GM12878 (cell line): ENCODE measurements around the gene TACC2. TPM values are rescaled to one million over a fixed set of nuclear protein-coding genes. Genes with fewer than 3 reads are reported as not detected.

Experiments used
- ATAC-seq: fragments of 200-7000 bp; cut with Tn5 transposase; 3 replicates; pipeline ENCODE4 v1.9.1; 2020; ENCODE audit warnings: mild to moderate bottlenecking, moderate library complexity
- BruUV-seq: library from RNA; stranded (reverse); fragments of 400-500 nt; replicated peaks from 2 replicates; lab custom pipeline; 2021; lab: Mats Ljungman, UMichigan
- CTCF ChIA-PET: fragments of 300-600 bp; sonication (Branson Sonifier 250); formaldehyde crosslinking; extraction: SDS; loops from one replicate; lab custom pipeline; 2021; ENCODE audit warnings: inconsistent platforms; lab: Yijun Ruan, JAX
- POLR2A ChIA-PET: fragments of 350-600 bp; formaldehyde crosslinking; extraction: SDS; loops from one replicate; lab custom pipeline; 2021; ENCODE audit warnings: inconsistent platforms; lab: Charles Lee
- RAD21 ChIA-PET: fragments of 300-600 bp; sonication (Branson Sonifier 250); formaldehyde crosslinking; loops from one replicate; lab custom pipeline; 2023; ENCODE audit warnings: antibody characterized with exemption; ENCODE audit not compliant: unreplicated experiment; lab: Charles Lee
- SMC1A ChIA-PET: fragments of 300-600 bp; sonication (Branson Sonifier 250); formaldehyde crosslinking; loops from one replicate; lab custom pipeline; 2023; ENCODE audit not compliant: unreplicated experiment, uncharacterized antibody; lab: Charles Lee
- DNase-seq: peaks from one replicate; pipeline ENCODE4 v3.0.0-alpha.2; 2011; ENCODE audit warnings: low read depth, low spot score
- FAIRE-seq: peaks from 3 replicates; lab custom pipeline; 2011; peaks lifted over from hg19 to GRCh38; lab: Jason Lieb, UNC
- H2AFZ ChIP-seq: 2 replicates; pipeline ENCODE4 v1.6.0; 2011; ENCODE audit warnings: low read depth, low read length, control low read depth; ENCODE audit not compliant: control insufficient read depth
- H3K27ac ChIP-seq: 2 replicates; pipeline ENCODE4 v1.5.1; 2011; ENCODE audit warnings: control low read depth; ENCODE audit not compliant: control insufficient read depth, insufficient read depth
- H3K27me3 ChIP-seq, 2 experiments: replicated peaks in 1 of 2; 2 replicates each; pipeline versions ENCODE4 v1.6.0 to v1.6.1; 2011; ENCODE audit warnings: low read length in 1 of 2; ENCODE audit not compliant: control insufficient read depth in 2 of 2, insufficient read depth in 2 of 2
- H3K36me3 ChIP-seq, 2 experiments: 2 replicates each; pipeline ENCODE4 v1.5.1; 2011; ENCODE audit warnings: low read length in 1 of 2; ENCODE audit not compliant: control insufficient read depth in 2 of 2, insufficient read depth in 2 of 2
- H3K4me1 ChIP-seq: 2 replicates; pipeline ENCODE4 v1.6.1; 2011; ENCODE audit warnings: mild to moderate bottlenecking, low read length, moderate library complexity, mixed read lengths; ENCODE audit not compliant: control insufficient read depth, insufficient read depth
- H3K4me2 ChIP-seq: 2 replicates; pipeline ENCODE4 v1.6.0; 2011; ENCODE audit warnings: control low read depth; ENCODE audit not compliant: control insufficient read depth, insufficient read depth
- H3K4me3 ChIP-seq: fragments of 200-600 bp; sonication (generic); 2 replicates; pipeline ENCODE4 v1.5.1; 2016
- H3K79me2 ChIP-seq: 2 replicates; pipeline ENCODE4 v1.6.0; 2011; ENCODE audit warnings: low read length; ENCODE audit not compliant: control insufficient read depth, insufficient read depth
- H3K9ac ChIP-seq: 2 replicates; pipeline ENCODE4 v1.8.0; 2011; ENCODE audit warnings: low read length, control low read depth, mixed read lengths; ENCODE audit not compliant: control insufficient read depth, insufficient read depth
- H3K9me3 ChIP-seq: replicated peaks from 3 replicates; pipeline ENCODE4 v1.5.1; 2011; ENCODE audit warnings: mild to moderate bottlenecking, low read length; ENCODE audit not compliant: control insufficient read depth, insufficient read depth
- H4K20me1 ChIP-seq: 2 replicates; pipeline ENCODE4 v1.6.0; 2011; ENCODE audit not compliant: control insufficient read depth, insufficient read depth
- CBX5 ChIP-seq: sonication (generic); IDR thresholded peaks from 2 replicates; pipeline ENCODE4 v1.6.1; 2016; ENCODE audit warnings: low read depth, moderate library complexity, mild to moderate bottlenecking, inconsistent platforms
- CREB1 ChIP-seq: IDR thresholded peaks from 2 replicates; pipeline ENCODE4 v1.6.1; 2012; ENCODE audit warnings: low read depth, mild to moderate bottlenecking, inconsistent platforms
- EP300 ChIP-seq, 2 experiments: fragments of 150-350 bp in 1 of 2; IDR thresholded peaks; 2 replicates each; pipeline ENCODE4 v1.6.1; 2011 to 2012; ENCODE audit warnings: low read depth in 2 of 2, low read length in 2 of 2, borderline replicate concordance in 1 of 2, improper control_type of control experiment in 1 of 2, inconsistent platforms in 1 of 2; ENCODE audit not compliant: control insufficient read depth in 1 of 2
- FOXM1 ChIP-seq: IDR thresholded peaks from 2 replicates; pipeline ENCODE4 v1.6.1; 2012; ENCODE audit warnings: low read depth, mild to moderate bottlenecking, inconsistent platforms, low read length, moderate library complexity
- KAT2A ChIP-seq: conservative IDR thresholded peaks from 2 replicates; pipeline ENCODE4 v1.6.1; 2011; ENCODE audit warnings: low read depth, low read length; ENCODE audit not compliant: control insufficient read depth
- NFXL1 ChIP-seq: fragments of 450-650 bp; IDR thresholded peaks from 2 replicates; pipeline ENCODE4 v1.6.1; 2017; ENCODE audit warnings: antibody characterized with exemption, mild to moderate bottlenecking, borderline replicate concordance
- NR2F1 ChIP-seq: fragments of 450-650 bp; conservative IDR thresholded peaks from 2 replicates; pipeline ENCODE4 v1.6.1; 2017; ENCODE audit warnings: mild to moderate bottlenecking
- TAF1 ChIP-seq: IDR thresholded peaks from 2 replicates; pipeline ENCODE4 v1.6.1; 2011; ENCODE audit warnings: mild to moderate bottlenecking, low read depth, low read length, borderline replicate concordance
- YY1 ChIP-seq: IDR thresholded peaks from 2 replicates; pipeline ENCODE4 v1.6.1; 2011; ENCODE audit warnings: low read depth, mild to moderate bottlenecking, low read length
- WGBS: methylation state at CpG from one replicate; pipeline ENCODE4 v1.1.6; 2016; ENCODE audit warnings: low lambda C conversion rate; ENCODE audit not compliant: insufficient replicate concordance, insufficient coverage; ENCODE audit errors: missing lambda C conversion rate; 5-methylcytosine and 5-hydroxymethylcytosine counted together
- in situ Hi-C: fragments of 300-500 bp; cut with MboI; formaldehyde crosslinking; loops from 9 replicates; pipeline ENCODE4 v1.14.3; 2018; ENCODE audit warnings: mixed read lengths
- intact Hi-C: fragments of 100-400 bp; cut with micrococcal nuclease; formaldehyde crosslinking; loops from one replicate; pipeline ENCODE4 v1.14.2; 2022; ENCODE audit not compliant: unreplicated experiment
- polyA plus RNA-seq, 11 experiments: library from polyadenylated mRNA; depleted of rRNA in 4 of 11; unstranded in 6 of 11; stranded (reverse) in 5 of 11; fragments of >200 nt; fragmentation: Nextera tagmentation in 4 of 11; fragmentation: Illumina TruSeq in 1 of 11; extraction: Ambion mirVana in 4 of 11; extraction: Trizol in 1 of 11; gene quantifications; 1 replicate in 1 of 11; 2 replicates in 10 of 11; pipeline versions ENCODE4 v1.2.1 to v1.2.3, GENCODE V29; 2011 to 2016; ENCODE audit warnings: inconsistent platforms in 2 of 11, missing spikeins in 2 of 11, low read depth in 1 of 11
- total RNA-seq, 4 experiments: library from RNA; depleted of rRNA in 3 of 4; stranded (reverse); fragments of >200 nt in 3 of 4; fragmentation: Illumina TruSeq in 1 of 4; extraction: Trizol in 1 of 4; gene quantifications; 2 replicates each; pipeline versions ENCODE4 v1.2.1 to v1.2.3, GENCODE V29; 2013 to 2021
- TF ChIP-seq, protein P1 (sequence below): IDR thresholded peaks from 2 replicates; pipeline ENCODE4 v1.6.1; 2011; ENCODE audit warnings: mild to moderate bottlenecking, low read depth, low read length, moderate library complexity; ENCODE audit not compliant: insufficient replicate concordance
- TF ChIP-seq, protein P2 (sequence below): fragments of 450-650 bp; formaldehyde crosslinking; IDR thresholded peaks from 2 replicates; pipeline ENCODE4 v1.5.0; 2022; ENCODE audit warnings: mild to moderate bottlenecking, missing genetic modification characterization
- TF ChIP-seq, protein P3 (sequence below): IDR thresholded peaks from 2 replicates; pipeline ENCODE4 v1.6.1; 2012; ENCODE audit warnings: low read depth, low read length, improper control_type of control experiment
- TF ChIP-seq, protein P4 (sequence below): fragments of 450-650 bp; formaldehyde crosslinking; IDR thresholded peaks from 2 replicates; pipeline ENCODE4 v1.4.0; 2020; ENCODE audit warnings: mild to moderate bottlenecking, moderate library complexity

TACC2 gene
- total and polyA plus RNA-seq, 10 of the 15 experiments (the other 5 are each of a cell fraction or from before 2014, with no cell fraction given), result 0.07 to 0.64 (median 0.13) TPM; not detected in 5

DNA sequence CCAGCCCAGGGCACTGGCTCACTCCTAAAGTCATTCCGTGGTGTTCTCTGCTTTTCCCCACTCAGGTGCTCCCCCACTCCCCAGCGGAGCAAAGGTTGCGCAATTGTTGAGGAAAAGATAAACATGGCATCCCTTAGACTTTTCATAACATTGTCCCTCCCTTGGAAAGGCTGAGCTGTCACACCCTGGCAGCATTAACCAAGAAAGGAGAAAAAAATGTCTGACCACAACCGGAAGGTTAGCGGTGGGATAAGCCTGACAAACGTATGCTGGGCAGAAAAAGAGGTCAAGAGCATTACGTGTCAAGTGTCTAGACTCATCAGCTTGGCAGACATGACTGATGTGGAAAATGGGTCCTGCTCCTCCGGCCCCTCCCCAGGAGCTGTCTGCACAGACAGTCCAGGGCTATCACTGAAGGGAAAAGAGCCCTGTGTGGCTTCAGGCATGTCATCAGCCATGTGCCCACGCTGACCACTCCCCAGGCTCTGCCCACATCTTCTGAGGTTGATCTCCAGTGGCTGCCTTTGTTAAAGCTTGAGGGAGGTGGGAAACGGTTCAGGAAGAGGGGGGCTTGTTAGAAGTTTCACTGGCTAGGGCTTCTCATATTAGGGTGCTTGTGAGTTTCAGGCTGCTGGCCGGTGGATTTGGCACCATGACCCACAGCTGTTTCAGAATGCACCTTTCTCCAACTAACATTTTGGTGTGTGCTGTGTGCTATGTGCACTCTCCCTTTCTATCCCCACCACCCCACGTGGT, 312.3 kb downstream of the TACC2 start:
- Histone ChIP-seq H3K9ac (no peak overlapping the region), H2AFZ (no peak overlapping the region), H3K9me3 (peaks cover 6% of the 10 kb centered on the region; the same call in 1 of the 3 replicates), H3K4me1 (peaks cover 5% of the 10 kb centered on the region), H3K4me2 (no peak overlapping the region), H4K20me1 (no peaks in the 10 kb centered on the region), H3K79me2 (no peaks in the 10 kb centered on the region), H3K27ac (no peak overlapping the region), H3K27me3 (no peaks in the 10 kb centered on the region), H3K4me3 (no peak overlapping the region), H3K36me3 (no peaks in the 10 kb centered on the region)
- 20% methylated on average over 12 of the region's 12 CpGs for WGBS
- POLR2A ChIA-PET, result no interaction called here
- no peak for ATAC-seq
- BruUV-seq, result no TSS peak
- SMC1A ChIA-PET, result interaction anchor here (3.9 kb wide), 1 partner anchor 133 kb away, joined by 21 read pairs; no protein-coding TSS in a partner anchor
- RAD21 ChIA-PET, result interaction anchor here (2.1 kb wide), 1 partner anchor 134 kb away, joined by 14 read pairs; no protein-coding TSS in a partner anchor
- intact Hi-C loops (no loop called here), in situ Hi-C loops (no loop called here)
- CTCF ChIA-PET, result interaction anchor here (1.6 to 3.2 kb wide), 2 partner anchors 133 to 139 kb away, joined by 6 to 26 read pairs; no protein-coding TSS in a partner anchor
- no peak for DNase-seq
- FAIRE-seq, result no peak
- TF ChIP-seq, protein P1, sequence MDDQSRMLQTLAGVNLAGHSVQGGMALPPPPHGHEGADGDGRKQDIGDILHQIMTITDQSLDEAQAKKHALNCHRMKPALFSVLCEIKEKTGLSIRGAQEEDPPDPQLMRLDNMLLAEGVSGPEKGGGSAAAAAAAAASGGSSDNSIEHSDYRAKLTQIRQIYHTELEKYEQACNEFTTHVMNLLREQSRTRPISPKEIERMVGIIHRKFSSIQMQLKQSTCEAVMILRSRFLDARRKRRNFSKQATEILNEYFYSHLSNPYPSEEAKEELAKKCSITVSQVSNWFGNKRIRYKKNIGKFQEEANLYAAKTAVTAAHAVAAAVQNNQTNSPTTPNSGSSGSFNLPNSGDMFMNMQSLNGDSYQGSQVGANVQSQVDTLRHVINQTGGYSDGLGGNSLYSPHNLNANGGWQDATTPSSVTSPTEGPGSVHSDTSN, result no peak
- TF ChIP-seq CREB1 (no peak), YY1 (no peak), KAT2A (no peak), FOXM1 (no peak), NFXL1 (no peak), EP300 (IDR thresholded peaks at IDR 0.05; ENCODE audit: borderline replicate concordance in 1 of 2, control insufficient read depth in 1 of 2, low read depth in 2 of 2, low read length in 2 of 2) (no peak), NR2F1 (no peak), CBX5 (no peak), TAF1 (no peak)
- TF ChIP-seq, protein P2, sequence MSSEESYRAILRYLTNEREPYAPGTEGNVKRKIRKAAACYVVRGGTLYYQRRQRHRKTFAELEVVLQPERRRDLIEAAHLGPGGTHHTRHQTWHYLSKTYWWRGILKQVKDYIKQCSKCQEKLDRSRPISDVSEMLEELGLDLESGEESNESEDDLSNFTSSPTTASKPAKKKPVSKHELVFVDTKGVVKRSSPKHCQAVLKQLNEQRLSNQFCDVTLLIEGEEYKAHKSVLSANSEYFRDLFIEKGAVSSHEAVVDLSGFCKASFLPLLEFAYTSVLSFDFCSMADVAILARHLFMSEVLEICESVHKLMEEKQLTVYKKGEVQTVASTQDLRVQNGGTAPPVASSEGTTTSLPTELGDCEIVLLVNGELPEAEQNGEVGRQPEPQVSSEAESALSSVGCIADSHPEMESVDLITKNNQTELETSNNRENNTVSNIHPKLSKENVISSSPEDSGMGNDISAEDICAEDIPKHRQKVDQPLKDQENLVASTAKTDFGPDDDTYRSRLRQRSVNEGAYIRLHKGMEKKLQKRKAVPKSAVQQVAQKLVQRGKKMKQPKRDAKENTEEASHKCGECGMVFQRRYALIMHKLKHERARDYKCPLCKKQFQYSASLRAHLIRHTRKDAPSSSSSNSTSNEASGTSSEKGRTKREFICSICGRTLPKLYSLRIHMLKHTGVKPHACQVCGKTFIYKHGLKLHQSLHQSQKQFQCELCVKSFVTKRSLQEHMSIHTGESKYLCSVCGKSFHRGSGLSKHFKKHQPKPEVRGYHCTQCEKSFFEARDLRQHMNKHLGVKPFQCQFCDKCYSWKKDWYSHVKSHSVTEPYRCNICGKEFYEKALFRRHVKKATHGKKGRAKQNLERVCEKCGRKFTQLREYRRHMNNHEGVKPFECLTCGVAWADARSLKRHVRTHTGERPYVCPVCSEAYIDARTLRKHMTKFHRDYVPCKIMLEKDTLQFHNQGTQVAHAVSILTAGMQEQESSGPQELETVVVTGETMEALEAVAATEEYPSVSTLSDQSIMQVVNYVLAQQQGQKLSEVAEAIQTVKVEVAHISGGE (CRISPR knock-in tag), result no peak
- TF ChIP-seq, protein P3, sequence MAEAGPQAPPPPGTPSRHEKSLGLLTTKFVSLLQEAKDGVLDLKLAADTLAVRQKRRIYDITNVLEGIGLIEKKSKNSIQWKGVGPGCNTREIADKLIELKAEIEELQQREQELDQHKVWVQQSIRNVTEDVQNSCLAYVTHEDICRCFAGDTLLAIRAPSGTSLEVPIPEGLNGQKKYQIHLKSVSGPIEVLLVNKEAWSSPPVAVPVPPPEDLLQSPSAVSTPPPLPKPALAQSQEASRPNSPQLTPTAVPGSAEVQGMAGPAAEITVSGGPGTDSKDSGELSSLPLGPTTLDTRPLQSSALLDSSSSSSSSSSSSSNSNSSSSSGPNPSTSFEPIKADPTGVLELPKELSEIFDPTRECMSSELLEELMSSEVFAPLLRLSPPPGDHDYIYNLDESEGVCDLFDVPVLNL, result no peak
- TF ChIP-seq, protein P4, sequence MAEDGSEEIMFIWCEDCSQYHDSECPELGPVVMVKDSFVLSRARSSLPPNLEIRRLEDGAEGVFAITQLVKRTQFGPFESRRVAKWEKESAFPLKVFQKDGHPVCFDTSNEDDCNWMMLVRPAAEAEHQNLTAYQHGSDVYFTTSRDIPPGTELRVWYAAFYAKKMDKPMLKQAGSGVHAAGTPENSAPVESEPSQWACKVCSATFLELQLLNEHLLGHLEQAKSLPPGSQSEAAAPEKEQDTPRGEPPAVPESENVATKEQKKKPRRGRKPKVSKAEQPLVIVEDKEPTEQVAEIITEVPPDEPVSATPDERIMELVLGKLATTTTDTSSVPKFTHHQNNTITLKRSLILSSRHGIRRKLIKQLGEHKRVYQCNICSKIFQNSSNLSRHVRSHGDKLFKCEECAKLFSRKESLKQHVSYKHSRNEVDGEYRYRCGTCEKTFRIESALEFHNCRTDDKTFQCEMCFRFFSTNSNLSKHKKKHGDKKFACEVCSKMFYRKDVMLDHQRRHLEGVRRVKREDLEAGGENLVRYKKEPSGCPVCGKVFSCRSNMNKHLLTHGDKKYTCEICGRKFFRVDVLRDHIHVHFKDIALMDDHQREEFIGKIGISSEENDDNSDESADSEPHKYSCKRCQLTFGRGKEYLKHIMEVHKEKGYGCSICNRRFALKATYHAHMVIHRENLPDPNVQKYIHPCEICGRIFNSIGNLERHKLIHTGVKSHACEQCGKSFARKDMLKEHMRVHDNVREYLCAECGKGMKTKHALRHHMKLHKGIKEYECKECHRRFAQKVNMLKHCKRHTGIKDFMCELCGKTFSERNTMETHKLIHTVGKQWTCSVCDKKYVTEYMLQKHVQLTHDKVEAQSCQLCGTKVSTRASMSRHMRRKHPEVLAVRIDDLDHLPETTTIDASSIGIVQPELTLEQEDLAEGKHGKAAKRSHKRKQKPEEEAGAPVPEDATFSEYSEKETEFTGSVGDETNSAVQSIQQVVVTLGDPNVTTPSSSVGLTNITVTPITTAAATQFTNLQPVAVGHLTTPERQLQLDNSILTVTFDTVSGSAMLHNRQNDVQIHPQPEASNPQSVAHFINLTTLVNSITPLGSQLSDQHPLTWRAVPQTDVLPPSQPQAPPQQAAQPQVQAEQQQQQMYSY, result no peak
